HepG2 (cell line): ENCODE data around the gene C1RL. TPM values are rescaled to one million over a fixed set of nuclear protein-coding genes. Genes with fewer than 3 reads are reported as not detected.

ENCODE experiments used
- ARID5B ChIP-seq: IDR thresholded peaks from 2 replicates; pipeline ENCODE4 v1.4.0; 2020; ENCODE audit warnings: mild to moderate bottlenecking, missing genetic modification reagents
- CEBPB ChIP-seq: IDR thresholded peaks from 2 replicates; pipeline ENCODE4 v1.6.1; 2011; ENCODE audit warnings: low read depth, low read length, improper control_type of control experiment, borderline replicate concordance
- CEBPG ChIP-seq: IDR thresholded peaks from 2 replicates; pipeline ENCODE4 v1.6.1; 2016
- DMTF1 ChIP-seq: sonication (generic); formaldehyde crosslinking; IDR thresholded peaks from 2 replicates; pipeline ENCODE4 v1.4.0; 2020; ENCODE audit warnings: mild to moderate bottlenecking, missing genetic modification reagents
- PRDM10 ChIP-seq: sonication (generic); formaldehyde crosslinking; IDR thresholded peaks from 2 replicates; pipeline ENCODE4 v1.4.0; 2020; ENCODE audit warnings: low read depth, missing genetic modification reagents
- THRA ChIP-seq: sonication (generic); formaldehyde crosslinking; IDR thresholded peaks from 2 replicates; pipeline ENCODE4 v1.4.0; 2020; ENCODE audit warnings: missing genetic modification reagents, borderline replicate concordance
- TOPORS ChIP-seq: sonication (generic); formaldehyde crosslinking; IDR thresholded peaks from 2 replicates; pipeline ENCODE4 v1.8.0; 2023; ENCODE audit warnings: mild to moderate bottlenecking, missing genetic modification reagents
- ZBTB4 ChIP-seq: sonication (generic); formaldehyde crosslinking; IDR thresholded peaks from 2 replicates; pipeline ENCODE4 v1.4.0; 2020; ENCODE audit warnings: missing genetic modification reagents, mild to moderate bottlenecking, borderline replicate concordance
- ZNF512 ChIP-seq: sonication (generic); formaldehyde crosslinking; IDR thresholded peaks from 2 replicates; pipeline ENCODE4 v1.4.0; 2020; ENCODE audit warnings: mild to moderate bottlenecking, missing genetic modification reagents
- polyA plus RNA-seq, 8 experiments: library from polyadenylated mRNA; depleted of rRNA in 3 of 8; stranded (reverse) in 7 of 8; unstranded in 1 of 8; fragments of >200 nt; fragmentation: Illumina TruSeq in 4 of 8; extraction: Trizol in 4 of 8; gene quantifications; 2 replicates each; pipeline versions ENCODE4 v1.2.1 to v1.2.3, GENCODE V29; 2011 to 2016; ENCODE audit warnings: low read depth in 4 of 8, missing spikeins in 1 of 8, mixed read lengths in 1 of 8; ENCODE audit not compliant: insufficient read depth in 1 of 8
- total RNA-seq, 5 experiments: library from RNA; depleted of rRNA; stranded (reverse); fragments of >200 nt; fragmentation: Illumina TruSeq; extraction: Trizol; gene quantifications; 2 replicates each; pipeline ENCODE4 v1.2.3, GENCODE V29; 2016; ENCODE audit warnings: low read depth in 1 of 5

The C1RL gene
- total and polyA plus RNA-seq, 2 of the 13 experiments (the other 11 are each of a cell fraction or from before 2014, with no cell fraction given), result 28.9 to 53.1 TPM

- TF ChIP-seq ZBTB4 (CRISPR knock-in tag) (no peak), THRA (no peak), ARID5B (no peak), ZNF512 (CRISPR knock-in tag) (no peak), PRDM10 (no peak), DMTF1 (no peak), CEBPB (peak; percentile 53; the same call in 1 of the 2 replicates), TOPORS (CRISPR knock-in tag) (no peak), CEBPG (CRISPR knock-in tag) (peak; percentile 51; the same call in 1 of the 2 replicates)
Measured at GRCh38 chr12:7102582-7102981, 6.4 kb downstream of the C1RL start (continued).
